Activated CD4-positive, alpha-beta T cell treated with anti-CD3 and anti-CD28 coated beads, Interleukin-2, amount 10 ng/mL, durations not matched to agents 7 days and 5 days (primary cell): Measurements from ENCODE around the gene CSDE1. TPM values are rescaled to one million over a fixed set of nuclear protein-coding genes. Genes with fewer than 3 reads are reported as not detected.

Source experiments
- CTCF ChIA-PET: fragments of 350-600 bp; sonication (Branson Sonifier 250); formaldehyde crosslinking; loops from one replicate; lab custom pipeline; 2021; ENCODE audit warnings: antibody characterized with exemption; lab: Charles Lee
- POLR2A ChIA-PET: fragments of 350-600 bp; sonication (Branson Sonifier 250); formaldehyde crosslinking; loops from one replicate; lab custom pipeline; 2021; ENCODE audit warnings: antibody characterized with exemption; lab: Charles Lee
- DNase-seq: peaks from one replicate; pipeline ENCODE4 v3.0.0-alpha.2; 2020
- H3K27ac Mint-ChIP-seq: one replicate; pipeline ENCODE4 v1.8.0; 2021; ENCODE audit warnings: mild to moderate bottlenecking, moderate library complexity, mixed read lengths
- H3K27me3 Mint-ChIP-seq: one replicate; pipeline ENCODE4 v1.8.0; 2021; ENCODE audit warnings: mixed read lengths
- H3K36me3 Mint-ChIP-seq: one replicate; pipeline ENCODE4 v1.8.0; 2021; ENCODE audit warnings: low read depth, mixed read lengths
- H3K4me1 Mint-ChIP-seq: one replicate; pipeline ENCODE4 v1.8.0; 2021; ENCODE audit warnings: mixed read lengths
- H3K4me3 Mint-ChIP-seq: one replicate; pipeline ENCODE4 v1.8.0; 2021; ENCODE audit warnings: mild to moderate bottlenecking, moderate library complexity, mixed read lengths
- H3K9me3 Mint-ChIP-seq: one replicate; pipeline ENCODE4 v1.8.0; 2021; ENCODE audit warnings: mixed read lengths
- total RNA-seq, 2 experiments: library from RNA; stranded (reverse); gene quantifications; one replicate each; pipeline ENCODE4 v1.2.3, GENCODE V29; 2021

The CSDE1 gene
- total RNA-seq, 2 experiments from 2014 or later = 381 to 439 TPM

- CTCF ChIA-PET = interaction anchor here (1.3 kb wide), 2 partner anchors 39 to 322 kb away, joined by 4 read pairs; no protein-coding TSS in a partner anchor
- H3K4me1 Mint-ChIP-seq = peaks cover 11% of the 10 kb centered on the region
- peaks cover 23% of the 10 kb centered on the region for H3K27me3 Mint-ChIP-seq
- POLR2A ChIA-PET = interaction anchor here (0.7 kb wide), 1 partner anchor 200 kb away, joined by 3 read pairs; no protein-coding TSS in a partner anchor
- H3K27ac Mint-ChIP-seq = peak overlapping the region; percentile 27
- no peaks in the 10 kb centered on the region for H3K36me3 Mint-ChIP-seq
- no peaks in the 10 kb centered on the region for H3K9me3 Mint-ChIP-seq
- H3K4me3 Mint-ChIP-seq = peak overlapping the region; percentile 94
- no peak for DNase-seq
Measured at GRCh38 chr1:114668784-114669561, 88.8 kb downstream of the CSDE1 start.

GRCh38 chr1:114668373-114668772, 89.4 kb downstream of the CSDE1 start:
- CTCF ChIA-PET = interaction anchor here (0.6 to 1.3 kb wide), 2 partner anchors 90 to 94 kb away, joined by 3 to 4 read pairs; no protein-coding TSS in a partner anchor
- no peaks in the 10 kb centered on the region for H3K9me3 Mint-ChIP-seq
- no peak overlapping the region for H3K27ac Mint-ChIP-seq
- H3K27me3 Mint-ChIP-seq = peaks cover 22% of the 10 kb centered on the region
- POLR2A ChIA-PET = no interaction called here
- no peaks in the 10 kb centered on the region for H3K36me3 Mint-ChIP-seq
- peaks cover 11% of the 10 kb centered on the region for H3K4me1 Mint-ChIP-seq
- no peak overlapping the region for H3K4me3 Mint-ChIP-seq
- no peak for DNase-seq

DNA sequence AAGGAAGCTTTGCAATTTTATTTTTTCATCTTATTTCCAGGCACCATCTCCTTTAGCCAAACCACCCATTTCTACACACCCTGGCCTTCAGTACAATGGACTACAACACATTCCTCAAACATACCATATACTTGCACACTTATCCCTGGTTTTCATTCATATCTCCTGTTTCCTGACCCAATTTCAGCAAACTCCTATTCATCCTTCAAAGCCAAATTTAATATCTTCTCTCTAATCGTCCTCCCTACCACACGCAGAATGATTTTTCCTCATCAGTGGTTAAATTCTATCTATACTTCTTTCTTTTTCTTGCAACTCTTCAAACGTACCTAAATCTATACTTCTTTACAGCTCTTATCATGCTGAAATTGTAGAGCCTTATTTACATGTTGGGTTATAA, 90.8 kb downstream of the CSDE1 start:
- no peaks in the 10 kb centered on the region for H3K9me3 Mint-ChIP-seq
- no peak for DNase-seq
- no peaks in the 10 kb centered on the region for H3K36me3 Mint-ChIP-seq
- POLR2A ChIA-PET = no interaction called here
- CTCF ChIA-PET = interaction anchor here (1.3 kb wide), 1 partner anchor 88 kb away, joined by 4 read pairs; no protein-coding TSS in a partner anchor
- peaks cover 11% of the 10 kb centered on the region for H3K4me1 Mint-ChIP-seq
- H3K27ac Mint-ChIP-seq = no peak overlapping the region
- H3K27me3 Mint-ChIP-seq = peaks cover 19% of the 10 kb centered on the region
- no peak overlapping the region for H3K4me3 Mint-ChIP-seq

Other genes with a start within 250 kb of the CSDE1 start
- gene TRIM33, start 246.8 kb downstream of the CSDE1 start, total RNA-seq = 10 to 100 TPM; 42.7 to 48.1 TPM
- gene BCAS2, start 176.4 kb downstream of the CSDE1 start, total RNA-seq = 10 to 100 TPM; 39.7 to 48.7 TPM
- under 1 TPM; 0.12 to 0.15 TPM for gene DENND2C, start 87.9 kb downstream of the CSDE1 start, total RNA-seq
- not detected for gene AMPD1, start 62.4 kb downstream of the CSDE1 start, total RNA-seq
- 10 to 100 TPM; 45.4 to 52.4 TPM for gene NRAS, start 41.2 kb downstream of the CSDE1 start, total RNA-seq
- gene SIKE1, start 22.7 kb upstream of the CSDE1 start, total RNA-seq = 10 to 100 TPM; 59.4 to 65.0 TPM
- gene SYCP1, start 96.9 kb upstream of the CSDE1 start, total RNA-seq = not detected